AG04450 (cell line): ENCODE results near the gene TYMS. TPM values are rescaled to one million over a fixed set of nuclear protein-coding genes. Genes with fewer than 3 reads are reported as not detected.

Source experiments
- CTCF ChIA-PET: fragments of 300-600, 350-600 bp; formaldehyde crosslinking; extraction: SDS; loops from one replicate; lab custom pipeline; 2022; ENCODE audit warnings: antibody characterized with exemption, inconsistent platforms; lab: Charles Lee
- POLR2A ChIA-PET: fragments of 350-600 bp; formaldehyde crosslinking; extraction: SDS; loops from one replicate; lab custom pipeline; 2021; ENCODE audit warnings: antibody characterized with exemption, inconsistent platforms; lab: Yijun Ruan, JAX
- DNase-seq: peaks from one replicate; pipeline ENCODE4 v3.0.0-alpha.2; 2011; ENCODE audit warnings: low read depth, low spot score
- H3K27ac ChIP-seq: one replicate; pipeline ENCODE4 v1.5.1; 2012; ENCODE audit warnings: low read depth, low read length, control low read depth
- H3K27me3 ChIP-seq: one replicate; pipeline ENCODE4 v1.6.0; 2012; ENCODE audit warnings: low read length; ENCODE audit not compliant: control insufficient read depth, insufficient read depth
- H3K4me3 ChIP-seq: 2 replicates; pipeline ENCODE4 v1.5.1; 2011; ENCODE audit warnings: mild to moderate bottlenecking, low read depth, low read length, control low read depth
- H3K9me3 ChIP-seq: 2 replicates; pipeline ENCODE4 v1.5.1; 2012; ENCODE audit warnings: low read length; ENCODE audit not compliant: control insufficient read depth, insufficient read depth
- polyA minus RNA-seq: library from RNA; depleted of rRNA, polyadenylated mRNA; stranded (reverse); fragments of >200 nt; gene quantifications from 2 replicates; pipeline ENCODE4 v1.2.3, GENCODE V29; 2011; rRNA and poly(A)+ RNA removed
- polyA plus RNA-seq: library from polyadenylated mRNA; depleted of rRNA; stranded (reverse); fragments of >200 nt; gene quantifications from 2 replicates; pipeline ENCODE4 v1.2.3, GENCODE V29; 2011; rRNA removed
- TF ChIP-seq, protein P1 (sequence below): IDR thresholded peaks from 2 replicates; pipeline ENCODE4 v1.5.1; 2011; ENCODE audit warnings: low read depth, low read length, control low read depth, inconsistent platforms

Gene TYMS
- polyA plus RNA-seq (43.0 and 46.6 TPM in 2 replicates), polyA minus RNA-seq (49.1 and 59.9 TPM in 2 replicates)

DNA sequence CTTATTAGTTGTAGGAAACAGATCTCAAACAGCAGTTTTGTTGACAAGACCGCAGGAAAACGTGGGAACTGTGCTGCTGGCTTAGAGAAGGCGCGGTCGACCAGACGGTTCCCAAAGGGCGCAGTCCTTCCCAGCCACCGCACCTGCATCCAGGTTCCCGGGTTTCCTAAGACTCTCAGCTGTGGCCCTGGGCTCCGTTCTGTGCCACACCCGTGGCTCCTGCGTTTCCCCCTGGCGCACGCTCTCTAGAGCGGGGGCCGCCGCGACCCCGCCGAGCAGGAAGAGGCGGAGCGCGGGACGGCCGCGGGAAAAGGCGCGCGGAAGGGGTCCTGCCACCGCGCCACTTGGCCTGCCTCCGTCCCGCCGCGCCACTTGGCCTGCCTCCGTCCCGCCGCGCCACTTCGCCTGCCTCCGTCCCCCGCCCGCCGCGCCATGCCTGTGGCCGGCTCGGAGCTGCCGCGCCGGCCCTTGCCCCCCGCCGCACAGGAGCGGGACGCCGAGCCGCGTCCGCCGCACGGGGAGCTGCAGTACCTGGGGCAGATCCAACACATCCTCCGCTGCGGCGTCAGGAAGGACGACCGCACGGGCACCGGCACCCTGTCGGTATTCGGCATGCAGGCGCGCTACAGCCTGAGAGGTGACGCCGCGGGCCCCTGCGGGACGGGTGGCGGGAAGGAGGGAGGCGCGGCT lies at the start of gene TYMS:
Gene TYMS, plus strand, starts transcription at position 343 of the 690 bp plus-strand sequence. Its CDS starts 90 bp downstream, at position 433.
- CTCF ChIA-PET, result interaction anchor here (0.7 to 1.4 kb wide), 4 partner anchors 29 to 1735 kb away, joined by 3 to 5 read pairs (median 4); no protein-coding TSS in a partner anchor
- Histone ChIP-seq H3K9me3 (peaks cover 6% of the 10 kb centered on the region), H3K27me3 (no peaks in the 10 kb centered on the region), H3K27ac (peak within 1 kb of the TSS; percentile 61), H3K4me3 (peak within 1 kb of the TSS; percentile 89)
- TF ChIP-seq, protein P1, sequence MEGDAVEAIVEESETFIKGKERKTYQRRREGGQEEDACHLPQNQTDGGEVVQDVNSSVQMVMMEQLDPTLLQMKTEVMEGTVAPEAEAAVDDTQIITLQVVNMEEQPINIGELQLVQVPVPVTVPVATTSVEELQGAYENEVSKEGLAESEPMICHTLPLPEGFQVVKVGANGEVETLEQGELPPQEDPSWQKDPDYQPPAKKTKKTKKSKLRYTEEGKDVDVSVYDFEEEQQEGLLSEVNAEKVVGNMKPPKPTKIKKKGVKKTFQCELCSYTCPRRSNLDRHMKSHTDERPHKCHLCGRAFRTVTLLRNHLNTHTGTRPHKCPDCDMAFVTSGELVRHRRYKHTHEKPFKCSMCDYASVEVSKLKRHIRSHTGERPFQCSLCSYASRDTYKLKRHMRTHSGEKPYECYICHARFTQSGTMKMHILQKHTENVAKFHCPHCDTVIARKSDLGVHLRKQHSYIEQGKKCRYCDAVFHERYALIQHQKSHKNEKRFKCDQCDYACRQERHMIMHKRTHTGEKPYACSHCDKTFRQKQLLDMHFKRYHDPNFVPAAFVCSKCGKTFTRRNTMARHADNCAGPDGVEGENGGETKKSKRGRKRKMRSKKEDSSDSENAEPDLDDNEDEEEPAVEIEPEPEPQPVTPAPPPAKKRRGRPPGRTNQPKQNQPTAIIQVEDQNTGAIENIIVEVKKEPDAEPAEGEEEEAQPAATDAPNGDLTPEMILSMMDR, result peak; percentile 15; the same call in 1 of the 2 replicates
- POLR2A ChIA-PET, result interaction anchor here (0.5 to 0.8 kb wide), 3 partner anchors 47 to 160 kb away, joined by 3 to 6 read pairs (median 4); partner anchors contain the start of gene ENOSF1
- no peak for DNase-seq

DNA sequence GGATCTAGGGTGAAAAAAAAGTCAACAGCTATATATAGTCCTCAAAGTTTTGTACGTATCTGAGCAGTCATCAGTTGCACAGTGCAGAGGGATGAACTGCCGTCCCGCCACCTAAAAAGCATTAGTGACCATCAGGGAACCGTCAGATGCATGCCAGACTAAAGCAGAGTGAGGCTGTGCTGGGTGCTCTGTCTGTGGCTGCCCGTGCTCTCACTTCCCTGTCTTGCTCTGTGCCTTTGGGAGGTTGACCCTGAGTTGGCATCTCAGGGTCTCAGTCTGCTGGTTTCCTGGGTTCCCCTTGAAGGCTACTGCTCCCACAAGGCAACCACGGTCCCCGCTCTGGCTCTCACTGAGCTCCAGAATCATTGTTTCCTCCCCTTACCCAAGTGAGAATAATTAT lies 49.5 kb upstream of the TYMS start:
- H3K4me3 ChIP-seq, result no peak overlapping the region
- H3K27ac ChIP-seq, result no peak overlapping the region
- ChIA-PET POLR2A (no interaction called here), CTCF (no interaction called here)
- TF ChIP-seq, protein P1, result no peak
- DNase-seq, result no peak
- no peaks in the 10 kb centered on the region for H3K9me3 ChIP-seq
- H3K27me3 ChIP-seq, result peaks cover 44% of the 10 kb centered on the region

DNA sequence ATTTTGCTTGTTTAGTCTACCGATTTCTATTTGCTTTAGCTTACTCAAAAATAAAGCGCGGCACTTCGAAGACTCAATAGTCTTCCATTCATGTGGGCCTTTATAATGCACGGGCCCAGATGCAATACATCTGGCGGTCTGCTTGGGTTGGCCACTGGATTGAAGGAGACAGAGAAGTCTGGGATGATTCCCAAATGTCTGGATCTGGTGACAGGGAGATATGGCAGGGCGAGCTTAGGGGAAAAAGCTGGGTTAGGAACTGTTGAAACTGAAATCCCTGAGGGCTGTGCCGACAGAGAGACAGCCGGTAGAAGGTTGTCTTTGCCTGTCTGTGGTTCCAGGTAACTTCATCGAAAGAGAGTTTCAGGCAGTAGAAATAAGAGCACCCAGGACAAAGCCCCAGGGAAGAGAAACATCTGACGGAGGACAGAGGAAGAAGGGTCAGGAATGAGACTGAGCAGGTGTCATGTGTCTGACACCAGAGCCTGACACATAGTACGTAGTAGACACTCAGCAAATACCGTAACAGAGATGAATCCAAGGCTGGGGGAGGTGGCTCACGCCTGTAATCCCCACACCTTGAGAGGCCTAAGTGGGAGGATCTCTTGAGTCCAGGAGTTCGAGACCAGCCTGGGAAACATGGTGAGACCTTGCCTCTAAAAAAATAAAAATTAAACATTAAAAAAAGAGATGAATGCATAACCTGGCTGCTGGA lies 47.1 kb upstream of the TYMS start:
- no peak for DNase-seq
- ChIA-PET POLR2A (no interaction called here), CTCF (interaction anchor here (0.6 kb wide), 1 partner anchor 454 kb away, joined by 3 read pairs; no protein-coding TSS in a partner anchor)

DNA sequence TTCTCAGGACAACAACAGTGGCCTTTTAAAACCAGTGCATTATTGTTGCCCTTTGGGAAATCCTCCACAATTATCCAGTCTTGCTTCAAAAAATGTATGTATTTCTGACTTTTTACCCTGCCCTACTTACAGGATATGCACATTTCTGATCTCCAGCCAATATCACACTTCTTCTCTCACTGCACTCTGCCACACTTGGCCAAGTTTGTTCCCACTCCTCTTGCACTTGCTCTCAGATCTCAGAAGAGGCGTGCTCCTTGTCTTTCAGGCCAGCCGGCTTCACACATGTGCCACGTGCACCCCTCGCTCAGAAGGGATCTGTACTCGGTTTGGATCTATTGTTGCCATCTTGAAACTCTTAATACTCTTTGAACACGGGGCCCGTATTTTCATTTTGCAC lies 45.3 kb upstream of the TYMS start:
- CTCF ChIA-PET, result interaction anchor here (0.6 to 7.2 kb wide), 4 partner anchors 14 to 325 kb away, joined by 3 to 48 read pairs (median 4); no protein-coding TSS in a partner anchor
- POLR2A ChIA-PET, result no interaction called here
- DNase-seq, result no peak
- no peaks in the 10 kb centered on the region for H3K9me3 ChIP-seq
- TF ChIP-seq, protein P1, result no peak
- H3K27ac ChIP-seq, result no peak overlapping the region
- peaks cover 29% of the 10 kb centered on the region for H3K27me3 ChIP-seq
- no peak overlapping the region for H3K4me3 ChIP-seq

More for the DNA sequence above, 47.1 kb upstream of the TYMS start:
- TF ChIP-seq, protein P1, result no peak
- Histone ChIP-seq H3K4me3 (no peak overlapping the region), H3K9me3 (no peaks in the 10 kb centered on the region), H3K27me3 (peaks cover 36% of the 10 kb centered on the region), H3K27ac (no peak overlapping the region)
